Measurements from ENCODE around the gene SF3B4. TPM values are rescaled to one million over a fixed set of nuclear protein-coding genes. Genes with fewer than 3 reads are reported as not detected.

The SF3B4 gene
- total RNA-seq, 1 experiment from 2014 or later: 127 TPM

- H3K27ac ChIP-seq (ENCODE audit: insufficient read length, low read depth, low read length): no peak overlapping the region
- H2BK120ac ChIP-seq (ENCODE audit: low read depth, low read length, poor library complexity, severe bottlenecking): no peak overlapping the region
- no peak overlapping the region for H3K14ac ChIP-seq (ENCODE audit: insufficient read depth, low read length)
- Mint-ChIP-seq H3K4me1 (peaks cover 7 to 10% of the 10 kb centered on the region in 2 experiments), H3K27me3 (ENCODE audit: low read depth) (no peaks in the 10 kb centered on the region), H3K4me3 (peak overlapping the region in 1 of 2 experiments; percentile 3; a peak in 1 of 5 replicates), H3K36me3 (ENCODE audit: insufficient read depth in 1 of 3, low read depth in 3 of 3) (peaks cover 26 to 77% (median 74%) of the 10 kb centered on the region in 3 experiments; a peak in 6 of 7 replicates), H3K9me3 (no peaks in the 10 kb centered on the region), H3K27ac (no peak overlapping the region; a peak in 3 of 7 replicates)
- no peak overlapping the region for H2BK15ac ChIP-seq (ENCODE audit: low read depth, low read length)
- no peak overlapping the region for H3K9ac ChIP-seq (ENCODE audit: extremely low read depth, insufficient read length, low read length)
- H4K5ac ChIP-seq (ENCODE audit: insufficient read length, low read depth, low read length): no peak overlapping the region
- H3K4ac ChIP-seq (ENCODE audit: low read depth, low read length): no peak overlapping the region
- no peak overlapping the region for H2AK5ac ChIP-seq (ENCODE audit: insufficient read length, low read length)
- no peak overlapping the region for H3K56ac ChIP-seq (ENCODE audit: insufficient read length, low read depth, low read length)
- H4K91ac ChIP-seq (ENCODE audit: insufficient read length, low read depth, low read length): no peak overlapping the region
- no peak overlapping the region for H2BK20ac ChIP-seq (ENCODE audit: low read depth, low read length, poor library complexity, severe bottlenecking)
- no peak overlapping the region for H3K18ac ChIP-seq (ENCODE audit: insufficient read length, low read depth, low read length)
- H2AFZ ChIP-seq (ENCODE audit: low read length): no peak overlapping the region
- no peaks in the 10 kb centered on the region for H3K9me3 ChIP-seq (ENCODE audit: control insufficient read depth, low read depth, low read length)
- H4K20me1 ChIP-seq (ENCODE audit: control insufficient read depth, insufficient read depth, insufficient read length): no peaks in the 10 kb centered on the region
- no peak overlapping the region for H2BK12ac ChIP-seq (ENCODE audit: insufficient read length, low read depth, low read length)
- TF ChIP-seq CTCF (conservative IDR thresholded peaks at IDR 0.05): no peak
- H3K23ac ChIP-seq (ENCODE audit: insufficient read length, low read depth, low read length): no peak overlapping the region
- H3K79me1 ChIP-seq (ENCODE audit: insufficient read depth, low read depth, low read length, poor library complexity, severe bottlenecking): no peaks in the 10 kb centered on the region
- H3K4me2 ChIP-seq (ENCODE audit: insufficient read depth, insufficient read length, low read length): no peak overlapping the region
- no peak overlapping the region for H3T11ph ChIP-seq (ENCODE audit: low read length)
- DNase-seq: no peak
- WGBS (ENCODE audit: extremely low coverage, insufficient read length, low lambda C conversion rate): no CpG with 5 or more reads among the region's 10 CpGs
- no peaks in the 10 kb centered on the region for H3K23me2 ChIP-seq (ENCODE audit: insufficient read length, low read depth, low read length, poor library complexity, severe bottlenecking)
- H4K8ac ChIP-seq (replicated peaks; ENCODE audit: insufficient read length, low read depth, low read length): no peak overlapping the region
- H3K79me2 ChIP-seq (ENCODE audit: insufficient read depth, low read length): no peaks in the 10 kb centered on the region
- no peaks in the 10 kb centered on the region for H3K27me3 ChIP-seq (ENCODE audit: insufficient read depth, low read length)
- no peaks in the 10 kb centered on the region for H3K4me1 ChIP-seq (ENCODE audit: insufficient read depth, low read length)
- no peak overlapping the region for H2BK5ac ChIP-seq (ENCODE audit: insufficient read length, low read length)
Measured at GRCh38 chr1:149906570-149907075, 21.0 kb downstream of the SF3B4 start.
